Body of pancreas (tissue), 4 donors: Measurements from ENCODE around the gene HSPA12B.

Experiments used
- POLR2A ChIP-seq, 3 donors: fragments of 450-650 bp; IDR thresholded peaks; one replicate each; pipeline ENCODE4 v1.6.1; 2016; ENCODE audit warnings: antibody characterized with exemption in 3 of 3, mild to moderate bottlenecking in 2 of 3
- TF ChIP-seq, protein P1 (sequence below), 7 experiments: fragments of 450-650 bp in 4 of 7; fragments of 200-600 bp in 3 of 7; sonication (generic) in 3 of 7; IDR thresholded peaks; one replicate each; pipeline ENCODE4 v1.5.1; 2016 to 2019; ENCODE audit warnings: antibody characterized with exemption in 7 of 7

DNA sequence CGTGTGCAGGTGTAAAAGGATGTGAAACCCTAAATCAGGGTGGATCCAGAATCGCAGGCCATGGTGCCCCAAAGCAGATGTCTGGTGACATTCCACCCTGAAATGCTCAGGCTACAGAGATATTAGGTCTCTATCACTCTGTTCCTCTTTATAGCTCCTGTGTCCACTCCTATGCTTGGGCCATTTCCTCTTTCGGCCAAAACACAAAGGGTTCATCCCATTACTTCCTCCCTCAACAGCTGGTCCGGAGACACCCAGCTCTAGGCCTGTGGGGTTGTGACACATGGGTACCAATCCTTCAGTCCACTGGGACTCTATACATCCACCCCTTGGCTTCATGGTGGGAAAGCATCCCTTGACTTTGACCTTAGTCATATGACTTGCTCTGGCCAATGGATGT lies 18.4 kb upstream of the HSPA12B start:
- TF ChIP-seq, protein P1, sequence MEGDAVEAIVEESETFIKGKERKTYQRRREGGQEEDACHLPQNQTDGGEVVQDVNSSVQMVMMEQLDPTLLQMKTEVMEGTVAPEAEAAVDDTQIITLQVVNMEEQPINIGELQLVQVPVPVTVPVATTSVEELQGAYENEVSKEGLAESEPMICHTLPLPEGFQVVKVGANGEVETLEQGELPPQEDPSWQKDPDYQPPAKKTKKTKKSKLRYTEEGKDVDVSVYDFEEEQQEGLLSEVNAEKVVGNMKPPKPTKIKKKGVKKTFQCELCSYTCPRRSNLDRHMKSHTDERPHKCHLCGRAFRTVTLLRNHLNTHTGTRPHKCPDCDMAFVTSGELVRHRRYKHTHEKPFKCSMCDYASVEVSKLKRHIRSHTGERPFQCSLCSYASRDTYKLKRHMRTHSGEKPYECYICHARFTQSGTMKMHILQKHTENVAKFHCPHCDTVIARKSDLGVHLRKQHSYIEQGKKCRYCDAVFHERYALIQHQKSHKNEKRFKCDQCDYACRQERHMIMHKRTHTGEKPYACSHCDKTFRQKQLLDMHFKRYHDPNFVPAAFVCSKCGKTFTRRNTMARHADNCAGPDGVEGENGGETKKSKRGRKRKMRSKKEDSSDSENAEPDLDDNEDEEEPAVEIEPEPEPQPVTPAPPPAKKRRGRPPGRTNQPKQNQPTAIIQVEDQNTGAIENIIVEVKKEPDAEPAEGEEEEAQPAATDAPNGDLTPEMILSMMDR (IDR thresholded peaks at IDR 0.05) = no peak
- TF ChIP-seq POLR2A (IDR thresholded peaks at IDR 0.05) = no peak
